NCI-H460 (cell line): Measurements from ENCODE around the gene KCTD16. TPM values are rescaled to one million over a fixed set of nuclear protein-coding genes. Genes with fewer than 3 reads are reported as not detected.
A peak's percentile ranks its signal among the peaks of the same experiment; 100 is the strongest.

Source experiments
- DNase-seq: peaks from one replicate; pipeline ENCODE4 v3.0.0-alpha.2; 2016; ENCODE audit warnings: low read depth; ENCODE audit errors: extremely low read depth
- total RNA-seq: library from RNA; depleted of rRNA; stranded (reverse); fragments of >200 nt; shearing (Covaris generic); gene quantifications from 2 replicates; pipeline ENCODE4 v1.2.3, GENCODE V29; 2014

KCTD16 gene
- total RNA-seq, 1 experiment from 2014 or later, result 2.8 TPM

- DNase-seq, result peak; percentile 29
Observed at GRCh38 chr5:144281784-144282183, 111.1 kb downstream of the KCTD16 start.

- no peak for DNase-seq
Observed at GRCh38 chr5:144284036-144284435, 113.4 kb downstream of the KCTD16 start.

- no peak for DNase-seq
Observed at GRCh38 chr5:144284931-144285502, 114.3 kb downstream of the KCTD16 start.

GRCh38 chr5:144289277-144289676 lies 118.6 kb downstream of the KCTD16 start:
- DNase-seq, result no peak

- DNase-seq, result no peak
Observed at GRCh38 chr5:144292029-144292428, 121.4 kb downstream of the KCTD16 start.

GRCh38 chr5:144295284-144295683 lies 124.6 kb downstream of the KCTD16 start:
- DNase-seq, result no peak

- no peak for DNase-seq
Observed at GRCh38 chr5:144297081-144297480, 126.4 kb downstream of the KCTD16 start.

- DNase-seq, result no peak
Observed at GRCh38 chr5:144298658-144299057, 128.0 kb downstream of the KCTD16 start.

- DNase-seq, result no peak
Observed at GRCh38 chr5:144304688-144305087, 134.0 kb downstream of the KCTD16 start.

- DNase-seq, result no peak
Observed at GRCh38 chr5:144307736-144308135, 137.1 kb downstream of the KCTD16 start.

GRCh38 chr5:144308174-144308573 lies 137.5 kb downstream of the KCTD16 start:
- DNase-seq, result no peak

GRCh38 chr5:144308906-144309670 lies 138.4 kb downstream of the KCTD16 start:
- DNase-seq, result no peak

GRCh38 chr5:144310621-144311020 lies 139.9 kb downstream of the KCTD16 start:
- DNase-seq, result no peak

- DNase-seq, result no peak
Observed at GRCh38 chr5:144313147-144313726, 142.6 kb downstream of the KCTD16 start.

- DNase-seq, result no peak
Observed at GRCh38 chr5:144315026-144315425, 144.4 kb downstream of the KCTD16 start.

- DNase-seq, result no peak
Observed at GRCh38 chr5:144315994-144316634, 145.4 kb downstream of the KCTD16 start.

- DNase-seq, result no peak
Observed at GRCh38 chr5:144318011-144318410, 147.3 kb downstream of the KCTD16 start.

- no peak for DNase-seq
Observed at GRCh38 chr5:144318460-144318859, 147.8 kb downstream of the KCTD16 start.

- no peak for DNase-seq
Observed at GRCh38 chr5:144323181-144323580, 152.5 kb downstream of the KCTD16 start.

- no peak for DNase-seq
Observed at GRCh38 chr5:144325532-144325931, 154.9 kb downstream of the KCTD16 start.

- no peak for DNase-seq
Observed at GRCh38 chr5:144328494-144328893, 157.8 kb downstream of the KCTD16 start.

- DNase-seq, result no peak
Observed at GRCh38 chr5:144328980-144329379, 158.3 kb downstream of the KCTD16 start.
